NCI-H1436 treated with DMSO at 0.1 percent for 48 hours (cell line): ENCODE results near the gene MRPS15.
A peak's percentile ranks its signal among the peaks of the same experiment; 100 is the strongest.
"Not testable (repeated sequence)": the region's sequence is repeated elsewhere in the genome, so short reads cannot be mapped to it uniquely, and the experiment has no call there.

Experiments
- DNase-seq: peaks from one replicate; lab custom pipeline; 2025; lab: John Stamatoyannopoulos, UW

The MRPS15 gene

DNA sequence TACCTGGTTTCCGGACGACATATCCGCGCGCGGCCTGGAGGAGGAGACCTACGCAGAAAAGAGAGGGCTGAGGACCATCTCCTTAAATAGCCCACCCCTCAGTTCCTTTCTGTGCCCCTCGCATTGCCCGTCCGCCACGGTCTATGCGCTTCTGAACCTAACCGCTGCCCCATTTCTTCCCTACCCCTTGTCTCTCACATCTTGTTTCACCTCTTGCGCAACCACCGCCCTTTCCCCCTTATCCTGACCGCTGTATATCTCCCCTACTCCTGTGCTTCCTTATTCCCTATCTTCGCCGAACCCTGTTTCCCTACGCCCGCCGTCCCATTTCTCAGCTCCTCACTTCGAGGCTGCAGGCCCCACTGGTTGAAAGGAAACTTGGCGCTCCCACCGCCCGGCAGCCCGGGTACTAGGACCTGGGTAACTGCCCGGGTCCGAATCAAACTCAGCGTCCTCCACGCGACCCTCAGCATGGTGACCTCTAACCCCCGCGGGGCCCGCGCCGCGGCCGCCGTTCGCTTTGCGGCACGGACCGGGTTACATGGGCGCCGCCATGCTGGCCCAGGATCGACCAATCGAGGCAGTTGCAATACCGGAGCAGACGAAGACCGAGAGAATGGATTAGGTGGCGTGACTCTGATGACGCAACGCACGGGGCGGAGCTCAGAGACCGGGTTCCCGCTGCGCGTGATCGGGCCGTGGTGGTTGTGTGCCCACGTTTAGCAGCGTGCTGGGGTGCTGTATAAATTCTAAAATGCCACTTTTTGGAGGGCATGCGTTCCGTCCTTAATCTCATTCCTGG, at the start of gene MRPS15:
MRPS15 (minus strand) TSS at position 582 of the 802 bp plus-strand sequence; CDS start at position 473, 109 bp downstream.
- DNase-seq = peak; percentile 74

DNA sequence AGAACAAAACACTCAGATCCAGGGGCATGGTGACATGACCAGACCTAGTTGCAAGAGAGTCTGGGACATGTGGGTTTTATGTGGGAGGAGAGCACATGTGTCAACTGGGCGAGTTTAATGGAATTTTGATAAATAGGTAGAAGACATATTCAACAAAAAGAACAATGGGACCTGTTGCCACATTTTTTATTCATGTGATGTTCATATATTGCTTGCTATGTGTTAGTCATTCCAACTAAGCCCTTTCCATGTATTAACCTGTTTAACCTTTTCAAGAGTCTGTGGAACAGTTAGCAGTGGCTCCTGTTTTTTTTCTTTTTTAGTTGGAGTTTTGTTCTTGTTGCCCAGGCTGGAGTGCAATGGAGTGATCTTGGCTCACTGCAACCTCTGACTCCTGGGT, 48.7 kb upstream of the MRPS15 start:
- DNase-seq = no peak

DNA sequence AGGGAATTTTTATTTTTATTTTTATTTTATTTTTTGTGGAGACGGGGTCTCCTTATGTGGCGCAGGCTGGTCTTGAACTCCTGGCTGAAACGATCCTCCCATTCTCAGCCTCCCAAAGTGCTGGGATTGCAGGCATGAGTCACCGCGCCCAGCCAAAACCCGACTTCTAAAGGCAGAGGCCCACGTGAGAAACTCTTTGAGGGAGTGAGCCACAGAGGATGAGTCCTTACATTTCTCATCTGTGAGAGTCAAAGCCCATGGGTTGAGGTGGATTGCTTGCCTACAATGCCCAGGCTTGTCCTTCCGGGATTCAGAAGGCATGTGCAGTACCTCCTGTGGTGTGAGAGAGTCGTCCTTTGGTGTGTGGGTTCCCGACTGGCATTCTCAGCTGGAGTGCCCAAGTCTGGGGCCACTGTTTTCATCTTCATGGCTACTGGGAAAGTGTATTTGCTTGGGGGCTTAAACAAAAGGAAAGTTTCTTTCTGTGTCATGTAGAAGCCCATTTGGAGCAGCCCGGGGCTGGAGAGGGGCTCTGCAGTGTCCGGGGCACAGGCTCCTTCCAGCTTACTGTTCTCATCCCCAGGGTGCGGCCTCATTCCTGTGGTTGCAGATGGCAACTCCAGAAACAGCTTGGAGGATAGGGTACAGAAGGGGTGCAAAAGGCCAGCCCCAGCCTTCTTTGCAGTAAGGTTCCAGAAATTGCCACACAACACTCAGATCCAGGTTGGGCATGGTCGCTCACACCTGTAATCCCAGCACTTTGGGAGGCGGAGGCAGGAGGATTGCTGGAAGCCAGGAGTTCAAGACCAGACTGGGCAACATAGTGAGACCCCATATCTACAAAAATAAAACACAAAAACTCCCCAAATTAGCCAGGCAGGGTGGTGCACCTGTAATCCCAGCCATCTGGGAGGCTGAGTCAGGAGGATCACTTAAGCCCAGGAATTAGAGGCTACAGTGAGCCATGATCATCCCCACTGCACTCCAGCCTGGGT, 47.9 kb upstream of the MRPS15 start:
- no peak for DNase-seq

DNA sequence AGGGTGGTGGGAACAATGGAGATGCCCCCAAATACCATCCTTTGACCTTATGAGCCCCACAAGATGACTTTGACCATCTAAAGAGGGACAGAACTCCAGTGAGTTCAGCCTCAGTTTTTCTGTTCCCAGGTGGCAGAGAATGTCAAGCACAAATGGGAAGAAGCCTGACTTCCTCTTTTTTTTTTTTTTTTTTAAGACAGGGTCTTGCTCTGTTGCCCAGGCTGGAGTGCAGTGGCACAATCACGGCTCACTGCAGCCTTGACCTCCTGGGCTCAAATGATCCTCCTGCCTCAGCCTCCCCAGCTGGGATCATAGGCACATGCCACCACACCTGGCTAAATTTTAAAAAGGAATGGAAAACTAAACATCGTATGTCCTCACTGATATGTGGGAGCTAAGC, 47.0 kb upstream of the MRPS15 start:
- not testable (repeated sequence) for DNase-seq

DNA sequence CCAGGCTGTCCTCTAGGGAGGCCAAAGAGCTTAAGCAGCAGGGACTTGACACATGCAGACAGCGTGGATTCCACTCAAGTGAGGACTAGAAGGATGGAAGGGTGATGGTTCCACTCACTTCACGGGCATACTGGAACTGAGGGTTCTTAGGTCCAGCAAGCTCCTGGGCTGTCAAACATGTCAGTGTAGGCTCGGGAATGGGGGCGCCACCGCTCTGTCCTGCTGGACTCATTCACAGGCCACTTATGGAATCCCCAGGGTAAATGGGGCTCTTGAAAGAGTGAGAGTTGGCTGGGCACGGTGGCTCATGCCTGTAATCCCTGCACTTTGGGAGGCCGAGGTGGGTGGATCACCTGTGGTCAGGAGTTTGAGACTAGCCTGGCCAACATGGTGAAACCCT, 46.2 kb upstream of the MRPS15 start:
- no peak for DNase-seq

DNA sequence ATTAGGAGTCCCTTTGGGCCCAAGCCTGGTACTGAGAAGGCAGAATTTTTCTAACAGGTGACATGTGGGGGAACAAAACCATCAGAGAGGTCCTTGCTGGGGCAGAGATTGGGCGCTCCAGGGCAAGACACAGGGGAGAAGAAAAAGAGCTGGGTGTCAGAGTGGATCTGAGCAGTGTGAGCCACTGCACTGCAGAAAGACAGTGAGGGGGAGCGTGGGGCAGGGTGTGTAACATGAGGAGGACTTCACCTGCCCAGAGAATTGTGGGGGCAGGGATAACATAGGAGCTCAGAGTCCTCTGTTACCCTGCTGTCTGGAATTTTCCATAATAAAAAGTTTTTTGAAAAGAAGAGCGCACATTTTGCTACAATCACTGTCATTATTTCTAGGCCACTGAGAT, 44.1 kb upstream of the MRPS15 start:
- DNase-seq = no peak

DNA sequence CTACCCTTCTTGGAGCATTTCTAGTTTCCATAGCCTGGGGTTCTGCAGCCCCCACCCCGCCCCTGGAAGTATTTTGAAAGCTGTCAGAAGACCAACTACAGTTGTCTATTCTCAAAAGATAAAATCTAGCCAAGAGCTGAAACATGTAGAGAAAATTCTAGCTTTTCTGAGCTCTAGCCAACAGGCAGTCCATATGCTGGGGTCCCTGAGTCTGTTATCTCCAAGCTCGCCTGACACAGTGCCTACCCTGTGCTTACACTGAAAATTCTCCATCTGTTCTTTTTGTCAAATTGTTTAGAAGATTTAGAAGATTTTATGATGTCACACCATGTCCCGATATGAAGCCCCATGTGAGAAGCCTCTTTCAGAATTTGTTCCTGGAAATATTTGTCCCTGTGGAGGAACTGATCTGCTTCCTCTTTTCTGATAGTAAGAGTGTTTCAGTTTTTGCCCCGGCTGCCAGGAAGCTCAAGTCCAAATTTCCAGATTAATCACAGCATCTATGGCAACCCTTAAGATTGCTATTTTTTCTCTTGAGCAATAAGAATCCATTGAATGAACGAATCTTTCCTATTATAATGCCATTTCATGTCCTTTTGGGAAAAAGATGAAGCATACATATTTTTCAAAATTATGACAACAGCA, 42.2 kb upstream of the MRPS15 start:
- DNase-seq = no peak

DNA sequence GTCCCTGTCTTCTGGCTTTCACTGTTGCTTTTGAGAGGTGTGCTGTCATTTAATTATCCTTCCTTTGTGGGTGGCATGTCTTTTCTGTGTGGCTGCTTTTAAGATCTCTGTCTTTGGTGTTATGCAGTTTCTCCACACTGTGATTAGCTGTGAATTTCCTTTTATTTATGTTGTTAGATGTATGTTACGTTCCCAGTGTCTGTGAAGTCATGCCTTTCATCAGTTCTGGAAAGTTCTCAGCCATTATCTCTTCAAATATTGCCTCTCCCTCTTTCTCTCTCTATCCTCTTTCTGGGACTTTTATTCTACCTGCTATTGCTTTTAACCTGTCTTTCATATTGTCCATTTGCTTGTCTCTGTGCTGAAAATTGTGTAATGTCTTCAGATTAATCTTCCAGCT, 39.5 kb upstream of the MRPS15 start:
- DNase-seq = no peak

DNA sequence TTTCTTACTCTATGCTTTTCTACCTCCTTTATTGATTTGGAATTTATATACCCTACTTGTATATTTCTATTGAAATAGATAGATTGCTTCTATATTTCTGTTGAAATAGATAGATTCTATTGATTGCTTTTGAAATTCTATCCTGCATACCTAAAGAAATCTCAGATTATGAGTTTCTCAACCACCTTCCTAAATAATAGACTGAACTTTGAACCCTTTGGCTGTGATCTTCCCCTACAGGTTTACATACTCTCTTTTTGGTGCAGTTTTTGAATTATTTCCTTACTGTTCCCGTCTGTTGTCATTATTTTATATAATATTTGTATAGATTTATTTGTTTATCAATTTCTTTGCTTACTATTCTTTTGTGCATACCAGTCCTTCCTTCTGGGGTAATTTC, 39.0 kb upstream of the MRPS15 start:
- DNase-seq = no peak

DNA sequence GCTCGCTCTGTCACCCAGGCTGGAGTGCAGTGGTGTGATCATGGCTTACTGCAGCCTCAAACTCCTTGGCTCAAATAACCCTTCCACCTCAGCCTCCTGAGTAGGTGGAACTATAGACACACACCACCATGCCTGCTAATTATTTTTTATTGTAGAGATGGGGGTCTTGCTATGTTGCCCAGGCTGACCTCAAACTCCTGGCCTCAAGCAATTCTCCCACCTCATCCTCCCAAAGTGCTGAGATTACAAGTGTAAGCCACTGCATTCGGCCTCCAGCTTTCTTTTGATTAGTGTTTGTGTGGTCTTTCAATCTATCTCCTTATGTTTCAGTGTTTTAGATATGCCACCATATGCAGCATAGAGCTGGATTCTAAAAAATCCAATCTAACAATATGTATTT, 38.4 kb upstream of the MRPS15 start:
- DNase-seq = no peak

DNA sequence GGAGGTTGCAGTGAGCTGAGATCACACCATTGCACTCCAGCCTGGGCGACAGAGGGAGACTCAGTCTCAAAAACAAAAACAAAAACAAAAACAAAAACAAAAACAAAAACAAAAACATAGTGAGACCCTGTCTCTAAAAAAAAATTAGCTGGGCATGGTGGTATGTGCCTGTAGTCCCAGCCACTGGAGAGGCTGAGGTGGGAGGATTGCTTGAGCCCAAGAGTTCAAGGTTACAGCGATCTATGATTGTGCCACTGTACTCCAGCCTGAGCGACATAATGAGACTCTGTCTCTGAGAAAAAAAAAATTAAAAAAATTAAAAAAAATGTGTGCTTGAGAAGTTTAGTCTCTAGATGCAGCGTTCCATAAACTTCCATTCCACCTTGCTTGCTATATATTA, 37.7 kb upstream of the MRPS15 start:
- DNase-seq = not testable (repeated sequence)

DNA sequence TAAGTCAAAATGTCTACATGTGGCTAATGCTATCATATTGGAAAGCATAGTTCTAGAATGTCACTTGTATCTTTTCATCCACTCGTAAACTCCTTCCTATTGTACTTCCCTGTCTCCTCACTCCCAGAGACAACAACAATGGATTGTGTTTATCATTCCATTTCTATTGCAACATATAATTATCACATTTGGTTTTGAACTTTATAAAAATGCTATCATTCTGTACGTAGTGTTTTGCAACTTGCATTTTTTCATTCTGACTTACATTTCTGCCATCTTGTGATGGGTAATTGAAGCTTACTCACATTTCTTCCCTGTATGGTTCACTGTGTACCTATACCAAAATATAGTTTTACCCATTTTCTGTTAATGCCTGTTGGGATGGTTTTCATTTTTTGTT, 33.0 kb upstream of the MRPS15 start:
- DNase-seq = no peak

DNA sequence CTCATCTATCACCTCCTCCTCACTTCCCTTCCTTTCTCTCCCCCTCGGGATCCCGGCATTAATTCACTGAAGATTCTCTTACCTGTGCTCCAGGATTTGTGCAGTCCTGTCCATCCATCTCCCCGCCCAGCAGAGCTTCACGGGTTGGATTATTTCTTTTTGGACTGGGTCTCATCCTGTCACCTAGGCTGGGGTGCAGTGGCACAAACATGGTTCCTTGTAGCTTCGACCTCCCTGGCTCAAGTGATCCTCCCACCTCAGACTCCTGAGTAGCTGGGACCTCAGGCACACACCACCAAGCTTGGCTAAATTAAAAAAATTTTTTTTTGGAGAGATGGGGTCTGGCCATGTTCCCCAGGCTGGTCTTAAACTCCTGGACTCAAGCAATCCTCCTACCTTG, 30.8 kb upstream of the MRPS15 start:
- DNase-seq = no peak

DNA sequence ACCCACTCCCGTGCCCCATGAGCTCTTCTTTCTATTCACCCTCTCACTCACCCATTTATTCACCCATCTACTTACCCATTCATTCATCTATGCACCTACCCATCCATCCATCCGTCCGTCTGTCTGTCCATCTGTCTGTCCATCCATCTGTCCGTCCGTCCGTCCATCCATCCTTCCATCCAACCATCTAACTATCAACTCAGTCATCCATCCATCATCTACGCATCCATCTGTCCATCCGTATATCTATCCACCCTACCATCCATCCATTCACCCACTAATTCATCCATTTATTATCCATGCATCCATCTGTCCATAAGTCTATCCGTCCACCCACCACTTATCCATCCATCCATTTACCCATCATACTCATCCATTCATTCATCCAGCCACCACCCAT, 29.3 kb upstream of the MRPS15 start:
- DNase-seq = no peak

DNA sequence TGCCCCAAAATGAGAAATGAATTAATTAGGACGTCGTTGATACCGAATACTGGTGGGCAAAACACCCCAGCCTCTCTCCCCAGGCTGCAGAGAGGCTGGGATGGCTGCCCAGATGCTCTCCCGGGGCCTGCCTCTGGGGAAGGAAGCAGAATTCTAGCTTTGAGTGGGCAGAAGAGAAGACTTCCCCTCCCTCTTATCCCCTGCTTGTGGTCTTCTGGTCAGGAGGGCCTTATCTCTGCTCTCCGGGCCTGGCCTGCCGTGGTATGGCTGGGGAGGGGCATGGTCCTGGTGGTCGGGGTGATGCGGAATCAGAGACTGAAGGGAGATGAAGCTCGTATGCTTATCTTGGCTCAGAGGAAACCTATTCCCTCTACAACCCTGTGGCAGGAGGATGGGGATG, 28.3 kb upstream of the MRPS15 start:
- DNase-seq = no peak

DNA sequence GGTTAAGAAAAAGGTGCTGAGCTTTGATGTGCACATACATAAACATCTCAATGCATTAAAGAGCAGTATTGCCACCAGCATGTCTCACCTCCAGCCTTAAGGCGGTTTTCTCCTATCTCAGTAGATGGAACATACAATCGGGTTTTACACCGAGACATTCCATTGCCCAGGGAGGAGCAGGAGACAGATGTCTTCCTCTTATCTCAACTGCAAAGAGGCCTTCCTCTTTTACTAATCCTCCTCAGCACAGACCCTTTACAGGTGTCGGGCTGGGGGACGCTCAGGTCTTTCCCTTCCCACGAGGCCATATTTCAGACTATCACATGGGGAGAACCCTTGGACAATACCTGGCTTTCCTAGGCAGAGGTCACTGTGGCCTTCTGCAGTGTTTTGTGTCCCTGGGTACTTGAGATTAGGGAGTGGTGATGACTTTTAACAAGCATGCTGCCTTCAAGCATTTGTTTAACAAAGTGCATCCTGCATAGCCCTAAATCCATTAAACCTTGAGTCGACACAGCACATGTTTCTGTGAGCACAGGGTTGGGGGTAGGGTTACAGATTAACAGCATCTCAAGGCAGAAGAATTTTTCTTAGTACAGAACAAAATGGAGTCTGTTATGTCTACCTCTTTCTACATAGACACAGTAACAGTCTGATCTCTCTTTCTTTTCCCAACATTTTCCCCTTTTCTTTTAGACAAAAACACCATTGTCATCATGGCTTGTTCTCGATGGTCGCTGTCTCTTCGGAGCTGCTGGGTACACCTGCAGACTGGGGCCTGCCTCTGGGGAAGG, 25.3 kb upstream of the MRPS15 start:
- DNase-seq = not testable (repeated sequence)

DNA sequence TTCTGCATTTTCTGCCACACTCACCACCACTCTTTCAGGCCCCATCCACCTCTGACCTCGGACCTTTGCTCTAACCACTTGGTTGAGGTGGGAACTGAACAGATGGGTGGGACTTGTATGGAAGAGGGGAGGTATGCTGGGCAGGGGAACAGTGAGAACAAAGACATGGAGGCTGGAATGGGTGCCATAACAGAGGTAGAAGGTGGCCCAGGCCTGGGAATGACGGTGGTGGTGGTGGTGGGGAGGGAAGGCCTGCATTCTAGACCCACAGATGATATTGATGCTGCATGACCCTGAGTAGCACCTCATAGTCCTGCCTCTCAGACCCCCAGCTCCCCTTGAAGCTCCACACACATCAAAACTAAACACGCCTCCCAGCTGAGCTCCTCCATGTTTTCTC, 23.7 kb upstream of the MRPS15 start:
- no peak for DNase-seq

DNA sequence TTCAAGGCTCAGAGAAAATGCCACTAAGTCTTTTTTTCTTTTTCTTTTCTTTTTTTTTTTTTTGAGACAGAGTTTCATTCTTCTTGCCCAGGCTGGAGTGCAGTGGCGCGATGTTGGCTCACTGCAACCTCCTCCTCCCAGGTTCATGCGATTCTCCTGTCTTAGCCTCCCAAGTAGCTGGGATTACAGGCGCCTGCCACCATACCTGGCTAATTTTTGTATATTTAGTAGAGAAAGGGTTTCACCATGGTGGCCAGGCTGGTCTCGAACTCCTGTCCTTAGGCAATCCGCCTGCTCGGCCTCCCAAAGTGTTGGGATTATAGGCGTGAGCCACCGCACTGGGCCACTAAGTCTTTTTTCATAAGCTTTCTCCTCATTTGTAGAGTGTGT, 23.1 kb upstream of the MRPS15 start:
- not testable (repeated sequence) for DNase-seq

DNA sequence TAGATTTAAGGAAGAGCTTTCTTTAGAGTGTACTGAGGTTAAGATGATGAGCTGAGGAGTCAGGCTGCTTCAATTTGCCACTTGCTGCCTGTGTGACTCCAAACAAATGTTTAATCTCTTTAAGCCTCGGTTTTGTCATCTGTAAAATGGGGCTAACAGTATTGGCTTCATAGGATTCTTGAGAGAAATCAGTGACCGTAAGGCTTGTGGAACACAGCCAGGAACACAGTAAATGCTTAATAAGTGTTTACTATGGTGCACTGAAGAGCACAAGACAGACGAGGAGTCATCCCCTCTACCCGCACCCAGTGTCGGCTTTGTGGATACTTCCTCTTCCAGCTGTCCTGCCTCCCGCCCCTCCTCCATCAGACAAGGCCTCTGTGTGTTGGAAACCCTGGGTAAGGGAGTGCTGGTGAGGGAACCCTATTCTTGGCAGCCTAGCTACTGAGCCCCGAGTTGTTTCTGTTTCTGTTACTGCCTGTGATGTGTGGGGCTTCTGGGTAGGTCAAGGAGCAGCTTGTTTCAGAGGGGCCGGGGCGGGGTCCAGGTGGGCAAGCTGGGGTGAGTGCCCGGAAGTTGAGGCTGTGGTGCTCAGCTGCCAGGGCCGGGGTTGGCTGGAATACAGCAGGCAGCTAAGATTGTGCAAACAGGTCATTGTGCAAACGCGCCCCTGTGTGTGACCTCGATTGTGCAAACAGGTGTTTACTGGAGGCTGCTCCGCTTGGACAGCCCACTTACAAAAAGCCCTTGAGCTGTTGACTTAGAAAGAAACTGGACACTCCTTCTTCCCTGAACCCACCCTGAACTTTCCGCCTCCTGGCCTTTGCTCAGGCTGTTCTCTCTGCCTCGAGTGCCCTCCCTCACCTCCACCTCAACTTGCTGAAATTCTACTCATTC, 22.5 kb upstream of the MRPS15 start:
- no peak for DNase-seq

DNA sequence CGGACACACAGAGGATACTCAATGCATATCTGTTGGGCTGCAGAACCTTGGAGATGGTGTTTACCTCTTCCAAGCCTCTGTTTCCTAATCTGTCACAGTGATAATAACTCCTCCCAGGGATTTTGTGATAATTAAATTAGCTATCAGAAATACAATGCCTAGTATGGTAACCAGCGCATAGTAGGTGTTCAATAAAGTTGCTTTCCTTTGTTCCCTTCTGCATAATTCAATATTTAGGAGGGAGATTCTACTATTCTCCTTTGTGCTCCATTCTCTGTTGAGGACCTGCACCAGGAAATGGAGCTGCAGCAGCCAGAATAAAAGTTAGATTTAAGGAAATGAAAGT, 21.9 kb upstream of the MRPS15 start:
- no peak for DNase-seq

DNA sequence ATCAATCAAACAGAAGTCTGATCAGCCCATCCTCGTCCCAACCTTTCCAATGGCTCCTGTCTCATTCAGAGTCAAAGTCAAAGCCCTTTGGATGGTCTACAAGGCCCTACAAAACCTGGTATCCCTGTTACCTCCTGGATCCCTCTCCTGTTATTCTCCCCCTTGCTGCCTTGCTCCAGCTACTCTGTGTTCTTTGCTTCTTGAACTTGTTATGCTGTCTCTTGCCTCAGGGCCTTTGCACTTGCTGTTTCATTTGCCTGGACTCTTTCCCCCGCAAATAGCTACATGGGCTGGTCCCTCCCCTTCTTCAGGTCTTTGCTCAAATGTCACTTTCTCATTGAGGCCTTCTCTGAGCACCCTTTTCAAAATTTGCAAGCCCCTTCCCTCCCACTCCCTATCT, 19.9 kb upstream of the MRPS15 start:
- DNase-seq = no peak
